GM23338 (cell line): ENCODE data around the gene OTOG. TPM values are rescaled to one million over a fixed set of nuclear protein-coding genes. Genes with fewer than 3 reads are reported as not detected.

Experiments
- ATAC-seq: fragments of 200-7000 bp; cut with Tn5 transposase; 3 replicates; pipeline ENCODE4 v1.9.1; 2020
- DNase-seq: peaks from one replicate; pipeline ENCODE4 v3.0.0-alpha.2; 2015; ENCODE audit warnings: low spot score
- H2AFZ ChIP-seq: fragments of 200-600 bp; sonication (generic); 2 replicates; pipeline ENCODE4 v1.8.0; 2016; ENCODE audit warnings: antibody characterized with exemption, mild to moderate bottlenecking, moderate library complexity
- H3F3A ChIP-seq: fragments of 200-600 bp; sonication (generic); replicated peaks from 2 replicates; pipeline ENCODE4 v1.8.0; 2017; ENCODE audit warnings: antibody characterized with exemption, mixed run types, low read depth
- H3K27ac ChIP-seq: fragments of 200-600 bp; sonication (generic); 2 replicates; pipeline ENCODE4 v1.6.1; 2016; ENCODE audit warnings: low read depth
- H3K27me3 ChIP-seq: fragments of 200-600 bp; sonication (generic); 2 replicates; pipeline ENCODE4 v1.8.0; 2016; ENCODE audit warnings: mild to moderate bottlenecking, mixed run types, moderate library complexity; ENCODE audit not compliant: insufficient read depth
- H3K36me3 ChIP-seq: fragments of 200-600 bp; sonication (generic); 2 replicates; pipeline ENCODE4 v1.8.0; 2016; ENCODE audit warnings: mild to moderate bottlenecking; ENCODE audit not compliant: insufficient read depth
- H3K4me1 ChIP-seq: fragments of 200-600 bp; sonication (generic); 2 replicates; pipeline ENCODE4 v1.8.0; 2016; ENCODE audit warnings: mild to moderate bottlenecking, moderate library complexity; ENCODE audit not compliant: insufficient read depth
- H3K4me2 ChIP-seq: fragments of 200-600 bp; sonication (generic); 2 replicates; pipeline ENCODE4 v1.7.1; 2017; ENCODE audit warnings: mixed run types
- H3K4me3 ChIP-seq: fragments of 200-600 bp; sonication (generic); 2 replicates; pipeline ENCODE4 v1.6.1; 2016; ENCODE audit warnings: mixed run types
- H3K79me2 ChIP-seq: fragments of 200-600 bp; sonication (generic); replicated peaks from 2 replicates; pipeline ENCODE4 v1.8.0; 2017; ENCODE audit warnings: mild to moderate bottlenecking; ENCODE audit not compliant: insufficient read depth
- H3K9me2 ChIP-seq: fragments of 200-600 bp; sonication (generic); 2 replicates; pipeline ENCODE4 v1.8.0; 2017; ENCODE audit not compliant: insufficient read depth
- H4K20me1 ChIP-seq: fragments of 200-600 bp; sonication (generic); replicated peaks from 2 replicates; pipeline ENCODE4 v1.8.0; 2017; ENCODE audit warnings: mild to moderate bottlenecking; ENCODE audit not compliant: insufficient read depth
- H3K27ac Mint-ChIP-seq: 2 replicates; pipeline ENCODE4 v1.8.0; 2020; ENCODE audit warnings: inconsistent platforms, mild to moderate bottlenecking, moderate library complexity, mixed read lengths
- H3K27me3 Mint-ChIP-seq: 3 replicates; pipeline ENCODE4 v1.8.0; 2022; ENCODE audit warnings: low read depth, mild to moderate bottlenecking, moderate library complexity, mixed read lengths, inconsistent platforms; ENCODE audit not compliant: insufficient read depth, poor library complexity
- H3K36me3 Mint-ChIP-seq: 3 replicates; pipeline ENCODE4 v1.8.0; 2021; ENCODE audit warnings: low read depth, mild to moderate bottlenecking, inconsistent platforms, moderate library complexity, mixed read lengths
- H3K4me1 Mint-ChIP-seq: 3 replicates; pipeline ENCODE4 v1.8.0; 2020; ENCODE audit warnings: mild to moderate bottlenecking, inconsistent platforms, mixed read lengths
- H3K4me3 Mint-ChIP-seq: 3 replicates; pipeline ENCODE4 v1.8.0; 2021; ENCODE audit warnings: moderate library complexity, mild to moderate bottlenecking, inconsistent platforms, mixed read lengths
- H3K9me3 Mint-ChIP-seq: 3 replicates; pipeline ENCODE4 v1.8.0; 2020; ENCODE audit warnings: moderate library complexity, mild to moderate bottlenecking, inconsistent platforms, mixed read lengths
- NANOG ChIP-seq: IDR thresholded peaks from 2 replicates; pipeline ENCODE4 v1.6.1; 2016; ENCODE audit warnings: antibody characterized with exemption, borderline replicate concordance
- REST ChIP-seq: IDR thresholded peaks from one replicate; pipeline ENCODE4 v1.6.1; 2018; ENCODE audit warnings: antibody characterized with exemption; ENCODE audit not compliant: unreplicated experiment
- STAT1 ChIP-seq: IDR thresholded peaks from one replicate; pipeline ENCODE4 v1.6.1; 2016; ENCODE audit warnings: antibody characterized with exemption; ENCODE audit not compliant: unreplicated experiment
- ZNF331 ChIP-seq: fragments of 250-450 bp; sonication (Bioruptor Pico); IDR thresholded peaks from 2 replicates; pipeline ENCODE4 v1.5.0; 2020; ENCODE audit warnings: low read depth, mild to moderate bottlenecking, moderate library complexity
- ZNF462 ChIP-seq: fragments of 250-450 bp; sonication (Bioruptor Pico); IDR thresholded peaks from 2 replicates; pipeline ENCODE4 v1.5.0; 2020; ENCODE audit warnings: mild to moderate bottlenecking, moderate library complexity
- polyA plus RNA-seq: library from polyadenylated mRNA; unstranded; fragments of >200 nt; fragmentation: Nextera tagmentation; extraction: Ambion mirVana; gene quantifications from 2 replicates; pipeline ENCODE4 v1.2.1, GENCODE V29; 2016
- total RNA-seq: library from RNA; depleted of rRNA; stranded (reverse); fragments of >200 nt; shearing (Covaris generic); gene quantifications from 2 replicates; pipeline ENCODE4 v1.2.3, GENCODE V29; 2014

The OTOG gene
- total and polyA plus RNA-seq, 2 experiments from 2014 or later, result 0.40 to 0.52 TPM

- TF ChIP-seq ZNF462 (CRISPR knock-in tag), result no peak
- TF ChIP-seq STAT1, result no peak
- no peak for TF ChIP-seq NANOG
Observed at GRCh38 chr11:17604201-17604914, 57.3 kb downstream of the OTOG start (continued).

GRCh38 chr11:17604915-17605233 lies 57.8 kb downstream of the OTOG start:
- no peak for DNase-seq
- H3K4me3 Mint-ChIP-seq, result no peak overlapping the region
- no peaks in the 10 kb centered on the region for H3K27me3 ChIP-seq
- peaks cover 14% of the 10 kb centered on the region for H3K4me1 Mint-ChIP-seq
- H3K27ac ChIP-seq, result no peak overlapping the region
- no peaks in the 10 kb centered on the region for H4K20me1 ChIP-seq
- no peaks in the 10 kb centered on the region for H3K9me2 ChIP-seq
- H3K36me3 Mint-ChIP-seq, result no peaks in the 10 kb centered on the region
- H3K79me2 ChIP-seq, result no peaks in the 10 kb centered on the region
- no peak overlapping the region for H3K4me3 ChIP-seq
- no peak overlapping the region for H3K4me2 ChIP-seq
- no peaks in the 10 kb centered on the region for H3F3A ChIP-seq
- no peaks in the 10 kb centered on the region for H3K4me1 ChIP-seq
- H3K9me3 Mint-ChIP-seq, result no peaks in the 10 kb centered on the region
- H2AFZ ChIP-seq, result no peak overlapping the region
- peaks cover 5% of the 10 kb centered on the region for H3K27me3 Mint-ChIP-seq
- ATAC-seq, result no peak
- no peak overlapping the region for H3K27ac Mint-ChIP-seq
- no peaks in the 10 kb centered on the region for H3K36me3 ChIP-seq
- TF ChIP-seq ZNF462 (CRISPR knock-in tag), result no peak
- TF ChIP-seq ZNF331 (CRISPR knock-in tag), result no peak
- no peak for TF ChIP-seq REST
- no peak for TF ChIP-seq STAT1
- no peak for TF ChIP-seq NANOG
